GM12865 (cell line): Measurements from ENCODE around the gene MRTFB.

ENCODE experiments used
- DNase-seq: peaks from one replicate; pipeline ENCODE4 v3.0.0; 2010; ENCODE audit warnings: low read depth
- H3K4me3 ChIP-seq: 2 replicates; pipeline ENCODE4 v1.5.1; 2011; ENCODE audit warnings: mild to moderate bottlenecking, low read depth, low read length, control low read depth
- TF ChIP-seq, protein P1 (sequence below): IDR thresholded peaks from 2 replicates; pipeline ENCODE4 v1.5.1; 2011; ENCODE audit warnings: low read length, control low read depth, low read depth, inconsistent platforms; ENCODE audit not compliant: insufficient read depth; ENCODE audit errors: missing control alignments

The MRTFB gene

GRCh38 chr16:14095883-14096551, 24.9 kb downstream of the MRTFB start:
- no peak for DNase-seq
- no peak overlapping the region for H3K4me3 ChIP-seq
- TF ChIP-seq, protein P1, sequence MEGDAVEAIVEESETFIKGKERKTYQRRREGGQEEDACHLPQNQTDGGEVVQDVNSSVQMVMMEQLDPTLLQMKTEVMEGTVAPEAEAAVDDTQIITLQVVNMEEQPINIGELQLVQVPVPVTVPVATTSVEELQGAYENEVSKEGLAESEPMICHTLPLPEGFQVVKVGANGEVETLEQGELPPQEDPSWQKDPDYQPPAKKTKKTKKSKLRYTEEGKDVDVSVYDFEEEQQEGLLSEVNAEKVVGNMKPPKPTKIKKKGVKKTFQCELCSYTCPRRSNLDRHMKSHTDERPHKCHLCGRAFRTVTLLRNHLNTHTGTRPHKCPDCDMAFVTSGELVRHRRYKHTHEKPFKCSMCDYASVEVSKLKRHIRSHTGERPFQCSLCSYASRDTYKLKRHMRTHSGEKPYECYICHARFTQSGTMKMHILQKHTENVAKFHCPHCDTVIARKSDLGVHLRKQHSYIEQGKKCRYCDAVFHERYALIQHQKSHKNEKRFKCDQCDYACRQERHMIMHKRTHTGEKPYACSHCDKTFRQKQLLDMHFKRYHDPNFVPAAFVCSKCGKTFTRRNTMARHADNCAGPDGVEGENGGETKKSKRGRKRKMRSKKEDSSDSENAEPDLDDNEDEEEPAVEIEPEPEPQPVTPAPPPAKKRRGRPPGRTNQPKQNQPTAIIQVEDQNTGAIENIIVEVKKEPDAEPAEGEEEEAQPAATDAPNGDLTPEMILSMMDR, result no peak

DNA sequence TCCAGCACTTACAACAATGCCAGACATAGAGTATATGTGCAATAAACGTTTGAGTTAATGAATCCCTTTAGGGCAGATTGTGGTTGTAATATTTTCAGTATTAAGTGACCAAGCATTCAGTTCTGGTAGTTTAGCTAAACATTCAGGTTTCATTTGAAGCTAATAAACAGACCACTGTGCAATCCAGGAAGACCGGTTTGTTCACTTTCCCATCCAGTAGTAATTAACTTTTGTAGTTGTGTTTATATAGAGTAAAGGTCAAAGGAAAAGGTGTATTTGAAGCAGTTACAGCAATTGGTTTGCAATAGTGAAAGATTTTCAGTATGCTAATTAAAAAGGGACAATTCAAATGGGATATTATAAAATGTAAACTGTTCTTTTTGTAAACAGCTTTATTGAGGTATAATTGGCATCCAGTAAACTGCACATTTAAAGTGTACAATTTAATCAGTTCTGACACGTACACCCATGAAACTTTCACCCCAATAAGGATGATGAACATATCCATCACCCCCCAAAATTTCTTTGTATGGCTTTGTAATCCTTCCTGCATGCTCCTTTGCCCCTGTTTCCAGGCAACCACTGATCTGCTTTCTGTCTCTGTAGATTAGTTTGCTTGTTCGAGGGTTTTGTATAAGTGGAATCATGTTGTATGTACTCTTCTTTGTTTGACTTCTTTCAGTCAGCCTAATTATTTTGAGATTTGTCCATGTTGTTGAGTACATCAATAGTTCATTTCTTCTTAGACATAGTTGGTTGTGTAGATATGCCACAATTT, 26.3 kb downstream of the MRTFB start:
- no peak overlapping the region for H3K4me3 ChIP-seq
- no peak for DNase-seq
- TF ChIP-seq, protein P1, result no peak

GRCh38 chr16:14098081-14098480, 27.0 kb downstream of the MRTFB start:
- DNase-seq, result no peak
- H3K4me3 ChIP-seq, result no peak overlapping the region
- TF ChIP-seq, protein P1, result no peak

DNA sequence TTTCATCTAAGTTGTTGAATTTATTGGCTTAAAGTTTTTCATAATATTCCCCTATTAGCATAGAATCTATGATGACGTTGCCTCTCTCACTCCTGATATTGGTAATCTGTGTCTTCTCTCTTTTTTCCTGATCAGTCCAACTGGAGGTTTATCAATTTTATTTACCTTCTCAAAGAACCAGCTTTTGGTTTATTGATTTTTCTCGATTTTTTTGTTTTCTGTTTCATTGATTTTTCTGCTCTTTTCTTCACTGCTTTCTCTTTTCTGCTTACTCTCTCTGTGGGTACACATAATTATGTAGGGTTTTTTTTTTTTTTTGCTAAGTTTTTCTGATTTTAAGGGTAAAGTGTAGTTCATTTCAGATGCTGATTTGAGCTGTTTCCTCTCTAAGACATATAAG, 29.7 kb downstream of the MRTFB start:
- TF ChIP-seq, protein P1, result no peak
- H3K4me3 ChIP-seq, result no peak overlapping the region
- no peak for DNase-seq

DNA sequence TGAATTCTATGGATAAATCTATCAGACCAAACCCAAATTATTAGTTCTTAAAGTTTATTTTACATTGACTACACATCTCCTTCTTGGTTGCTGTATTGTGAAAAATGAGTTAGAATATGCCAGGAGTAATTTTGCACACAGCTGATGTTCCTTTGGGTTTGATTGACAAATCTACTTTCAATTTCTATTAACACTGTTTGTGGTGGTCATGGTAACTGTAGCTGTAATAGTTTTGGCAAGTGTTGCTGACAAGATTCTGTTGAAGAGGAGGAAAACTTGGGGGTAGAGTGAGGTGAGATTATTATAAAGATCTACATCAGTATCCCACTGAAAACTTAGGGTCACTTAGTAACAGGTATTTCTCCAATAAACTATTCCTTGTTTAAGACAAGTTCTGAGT, 30.3 kb downstream of the MRTFB start:
- TF ChIP-seq, protein P1, result no peak
- DNase-seq, result peak; percentile 35
- H3K4me3 ChIP-seq, result no peak overlapping the region

- TF ChIP-seq, protein P1, result no peak
- H3K4me3 ChIP-seq, result no peak overlapping the region
- DNase-seq, result no peak
Measured at GRCh38 chr16:14102925-14103720, 32.0 kb downstream of the MRTFB start.
